ENCODE measurements around the gene INTS2.
"Not testable (repeated sequence)": the region's sequence is repeated elsewhere in the genome, so short reads cannot be mapped to it uniquely, and the experiment has no call there.

DNA sequence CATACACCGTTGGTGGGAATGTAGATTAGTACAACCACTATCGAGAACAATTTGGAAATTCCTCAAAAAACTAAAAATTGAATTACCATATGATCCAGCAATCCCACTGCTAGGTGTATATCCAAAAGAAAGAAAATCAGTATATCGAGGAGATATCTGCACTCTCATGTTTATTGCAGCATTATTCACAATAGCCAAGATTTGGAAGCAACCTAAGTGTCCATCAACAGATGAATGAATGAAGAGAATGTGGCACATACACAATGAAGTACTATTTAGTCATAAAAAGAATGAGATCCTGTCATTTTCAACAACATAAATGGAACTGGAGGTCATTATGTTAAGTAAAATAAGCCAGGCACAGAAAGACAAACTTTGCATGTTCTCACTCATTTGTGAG, 108.5 kb downstream of the INTS2 start:
- TF ChIP-seq POLR2AphosphoS5 (IDR thresholded peaks at IDR 0.05); POLR2A (IDR thresholded peaks at IDR 0.05; ENCODE audit: low read depth); EP300 (IDR thresholded peaks at IDR 0.05): not testable (repeated sequence)
- TF ChIP-seq, protein P1, sequence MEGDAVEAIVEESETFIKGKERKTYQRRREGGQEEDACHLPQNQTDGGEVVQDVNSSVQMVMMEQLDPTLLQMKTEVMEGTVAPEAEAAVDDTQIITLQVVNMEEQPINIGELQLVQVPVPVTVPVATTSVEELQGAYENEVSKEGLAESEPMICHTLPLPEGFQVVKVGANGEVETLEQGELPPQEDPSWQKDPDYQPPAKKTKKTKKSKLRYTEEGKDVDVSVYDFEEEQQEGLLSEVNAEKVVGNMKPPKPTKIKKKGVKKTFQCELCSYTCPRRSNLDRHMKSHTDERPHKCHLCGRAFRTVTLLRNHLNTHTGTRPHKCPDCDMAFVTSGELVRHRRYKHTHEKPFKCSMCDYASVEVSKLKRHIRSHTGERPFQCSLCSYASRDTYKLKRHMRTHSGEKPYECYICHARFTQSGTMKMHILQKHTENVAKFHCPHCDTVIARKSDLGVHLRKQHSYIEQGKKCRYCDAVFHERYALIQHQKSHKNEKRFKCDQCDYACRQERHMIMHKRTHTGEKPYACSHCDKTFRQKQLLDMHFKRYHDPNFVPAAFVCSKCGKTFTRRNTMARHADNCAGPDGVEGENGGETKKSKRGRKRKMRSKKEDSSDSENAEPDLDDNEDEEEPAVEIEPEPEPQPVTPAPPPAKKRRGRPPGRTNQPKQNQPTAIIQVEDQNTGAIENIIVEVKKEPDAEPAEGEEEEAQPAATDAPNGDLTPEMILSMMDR (IDR thresholded peaks at IDR 0.05): not testable (repeated sequence)
